ENCODE data around the gene HAS3.
"Not testable (repeated sequence)": the region's sequence is repeated elsewhere in the genome, so short reads cannot be mapped to it uniquely, and the experiment has no call there.

Gene HAS3

DNA sequence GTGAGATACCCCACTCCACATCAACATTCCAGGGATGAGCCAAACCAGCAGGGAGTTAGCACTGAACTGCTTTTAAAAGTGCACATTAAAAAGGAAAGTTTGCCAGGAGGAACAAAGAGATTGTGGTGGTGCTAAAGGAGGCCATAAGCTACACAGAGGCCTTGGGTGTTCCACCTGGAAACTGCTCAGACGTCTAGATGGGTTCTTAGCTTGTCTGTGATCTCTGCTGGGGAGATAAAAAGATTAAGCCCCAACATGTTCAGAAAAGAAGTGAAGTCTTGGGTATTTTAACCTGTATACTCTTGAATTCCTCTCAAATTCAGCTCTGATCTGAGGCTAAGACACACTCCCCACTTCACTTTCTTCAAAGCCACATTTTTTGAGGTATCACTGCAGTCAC, 10.4 kb downstream of the HAS3 start:
- in situ Hi-C loops (cut with MboI; ENCODE audit: low sequenced_read_pairs) = no loop called here

DNA sequence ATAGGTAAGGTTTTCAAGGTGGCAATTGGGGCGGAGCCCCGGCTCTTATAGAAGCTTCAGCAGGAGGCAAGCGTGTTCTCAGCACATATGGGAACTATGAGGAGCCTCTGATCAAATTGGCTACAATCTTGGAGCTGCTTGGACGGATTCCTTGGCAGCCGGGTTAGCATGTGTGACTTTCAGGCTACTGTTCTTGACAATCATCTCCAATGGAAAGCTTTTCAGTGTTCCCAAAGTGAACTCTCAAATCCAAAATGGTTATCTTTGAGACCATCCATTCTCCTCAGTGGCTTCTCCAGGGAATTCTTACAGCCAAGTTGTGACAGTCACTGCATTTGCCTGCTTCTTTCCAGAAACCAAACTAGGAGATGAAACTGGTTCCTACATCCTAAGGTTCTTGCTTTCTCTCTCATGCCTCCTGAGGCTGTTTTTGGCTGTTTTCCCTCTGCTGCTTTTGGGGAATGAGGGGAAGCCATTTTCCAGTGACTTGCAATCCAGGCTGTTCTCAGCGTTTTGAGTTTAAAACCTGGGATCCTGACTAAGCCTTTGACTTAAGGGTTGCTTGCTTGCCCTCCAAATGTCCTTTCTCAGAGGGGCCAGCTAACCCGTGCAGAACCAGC, 10.9 kb downstream of the HAS3 start:
- in situ Hi-C loops (cut with MboI; ENCODE audit: low sequenced_read_pairs) = no loop called here

DNA sequence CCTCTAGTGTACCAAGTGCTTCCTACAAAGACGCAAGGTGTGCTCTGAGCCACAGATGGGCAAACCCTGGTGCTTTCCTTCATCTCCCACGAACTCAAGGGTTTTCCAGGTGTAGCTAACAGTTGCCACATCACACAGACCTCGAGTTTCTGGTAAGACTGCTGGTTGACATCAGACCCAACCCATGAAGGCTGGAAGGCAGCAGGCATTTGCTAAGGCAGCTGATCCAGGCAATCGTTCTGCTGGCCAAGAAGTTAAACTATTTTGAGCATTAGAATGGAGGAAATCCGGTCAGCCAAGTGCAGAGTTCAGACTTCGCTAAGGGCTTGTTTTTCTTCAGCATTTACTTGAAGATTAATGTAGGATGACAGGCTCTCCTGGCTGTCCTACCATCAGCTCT, 11.5 kb downstream of the HAS3 start:
- in situ Hi-C loops (cut with MboI; ENCODE audit: low sequenced_read_pairs) = no loop called here

DNA sequence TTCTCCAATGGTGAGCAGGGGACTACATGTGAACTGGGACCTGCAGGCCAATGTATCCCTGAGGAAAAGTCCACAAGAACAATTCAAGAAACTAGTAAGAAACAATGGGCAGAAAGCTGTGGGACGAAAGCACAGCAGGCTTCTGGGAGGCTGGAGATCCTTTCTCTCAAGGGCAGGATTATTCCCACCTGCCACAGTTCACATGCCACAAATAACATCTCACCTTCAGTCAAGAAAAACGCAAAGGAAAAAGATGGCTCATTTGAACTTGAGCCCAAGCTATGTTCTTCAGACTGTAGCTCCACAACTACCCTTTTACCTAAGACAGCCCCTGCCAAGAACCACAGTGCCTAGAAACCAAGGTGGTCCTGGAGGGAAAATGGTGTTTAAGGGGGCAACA, 13.0 kb downstream of the HAS3 start:
- in situ Hi-C loops (cut with MboI; ENCODE audit: low sequenced_read_pairs) = no loop called here

DNA sequence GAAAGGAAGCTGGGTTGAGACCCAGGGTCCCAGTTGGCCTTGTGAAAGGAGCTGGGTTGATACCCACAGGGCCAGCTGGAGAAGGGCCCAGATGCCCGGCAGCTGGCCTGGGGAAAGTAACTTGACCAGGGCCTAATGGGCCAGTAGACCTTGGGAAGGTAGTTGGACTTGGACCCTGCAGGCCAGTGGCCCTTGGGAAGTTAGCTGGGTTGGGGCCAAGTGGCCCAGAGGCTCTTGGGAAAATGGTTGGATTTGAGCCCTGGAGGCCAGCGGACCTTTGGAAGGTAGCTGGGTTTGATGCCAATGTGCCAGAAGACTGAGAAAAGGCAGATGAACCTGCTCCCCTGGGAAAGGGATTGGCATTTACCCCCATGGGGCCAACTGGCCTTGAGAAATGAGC, 13.5 kb downstream of the HAS3 start:
- in situ Hi-C loops (cut with MboI; ENCODE audit: low sequenced_read_pairs) = no loop called here

DNA sequence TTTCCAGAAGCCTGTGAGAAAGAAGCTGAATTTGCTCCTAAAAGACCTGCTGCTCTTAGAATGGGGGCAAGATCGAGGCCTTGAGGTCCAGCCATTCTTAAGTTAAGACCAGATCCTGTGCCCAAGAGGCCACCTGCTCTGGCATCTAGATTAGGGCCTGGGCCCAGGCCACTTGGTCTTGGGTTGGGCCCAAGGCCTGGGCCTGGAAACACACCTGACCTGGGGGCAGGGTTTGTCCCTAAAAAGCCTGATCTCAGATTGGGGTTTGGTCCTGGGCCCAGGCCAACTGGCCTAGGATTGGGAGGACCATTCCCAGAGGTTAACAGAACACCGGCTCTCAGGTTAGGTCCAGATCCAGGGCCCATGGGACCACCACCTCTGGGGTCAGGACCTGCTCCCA, 14.1 kb downstream of the HAS3 start:
- in situ Hi-C loops (cut with MboI; ENCODE audit: low sequenced_read_pairs) = no loop called here

DNA sequence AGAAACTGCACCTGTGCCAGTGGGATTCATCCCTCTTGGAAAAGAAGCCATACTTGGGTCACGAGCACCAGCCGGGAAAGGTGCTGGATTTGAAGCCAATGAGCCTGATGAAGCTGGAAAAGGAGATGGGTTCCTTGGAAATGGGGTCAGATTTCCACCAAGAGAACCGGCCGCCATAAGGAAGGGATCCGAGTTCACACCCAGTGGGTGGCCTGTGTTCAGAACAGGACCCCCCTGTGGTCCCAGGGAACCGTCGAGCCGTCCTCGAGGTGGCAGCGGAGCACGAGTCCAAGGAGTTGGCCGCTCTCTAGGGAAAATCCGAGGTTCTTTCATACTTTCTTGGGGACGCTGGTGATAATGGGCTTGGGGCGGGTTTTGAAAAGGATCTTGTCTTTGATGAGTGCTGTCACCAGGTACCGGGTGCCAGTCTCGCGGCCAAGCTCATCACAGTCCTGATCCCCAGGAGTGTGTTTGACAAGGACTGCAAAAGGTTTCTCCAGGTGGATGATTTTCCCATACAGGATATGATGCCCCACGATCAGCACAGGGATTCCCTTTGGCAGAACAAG, 14.7 kb downstream of the HAS3 start:
- in situ Hi-C loops (cut with MboI; ENCODE audit: low sequenced_read_pairs) = no loop called here

DNA sequence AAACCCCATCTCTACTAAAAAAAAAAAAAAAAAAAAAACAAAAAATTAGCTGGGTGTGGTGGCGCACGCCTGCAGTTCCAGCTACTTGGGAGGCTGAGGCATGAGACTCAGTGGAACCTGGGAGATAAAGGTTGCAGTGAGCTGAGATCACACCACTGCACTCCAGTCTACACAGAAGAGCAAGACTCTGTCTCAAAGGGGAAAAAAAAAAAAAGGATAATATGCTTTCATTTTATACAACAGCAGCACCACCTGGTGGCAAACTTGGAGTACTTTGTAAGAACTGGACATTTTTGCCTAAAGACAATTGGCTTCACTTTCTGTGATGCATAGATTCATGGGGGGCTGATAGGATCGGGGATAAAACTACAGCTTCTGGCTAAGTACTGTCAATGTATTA, 18.5 kb downstream of the HAS3 start:
- in situ Hi-C loops (cut with MboI; ENCODE audit: low sequenced_read_pairs) = no loop called here

DNA sequence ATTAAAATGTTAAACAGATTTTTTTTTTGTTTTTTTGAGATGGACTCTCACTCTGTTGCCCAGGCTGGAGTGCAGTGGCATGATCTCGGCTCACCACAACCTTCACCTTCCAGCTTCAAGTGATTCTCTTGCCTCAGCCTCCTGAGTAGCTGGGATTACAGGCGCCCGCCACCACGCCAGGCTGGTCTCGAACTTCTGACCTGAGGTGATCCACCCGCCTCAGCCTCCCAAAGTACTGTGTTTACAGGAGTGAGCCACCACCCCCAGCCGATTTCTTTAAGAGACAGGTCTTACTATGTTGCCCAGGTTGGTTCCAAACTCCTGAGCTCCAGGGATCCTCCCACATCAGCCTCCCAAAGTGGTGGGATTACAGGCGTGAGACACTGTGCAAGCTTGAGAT, 19.0 kb downstream of the HAS3 start:
- in situ Hi-C loops (cut with MboI; ENCODE audit: low sequenced_read_pairs) = not testable (repeated sequence)

DNA sequence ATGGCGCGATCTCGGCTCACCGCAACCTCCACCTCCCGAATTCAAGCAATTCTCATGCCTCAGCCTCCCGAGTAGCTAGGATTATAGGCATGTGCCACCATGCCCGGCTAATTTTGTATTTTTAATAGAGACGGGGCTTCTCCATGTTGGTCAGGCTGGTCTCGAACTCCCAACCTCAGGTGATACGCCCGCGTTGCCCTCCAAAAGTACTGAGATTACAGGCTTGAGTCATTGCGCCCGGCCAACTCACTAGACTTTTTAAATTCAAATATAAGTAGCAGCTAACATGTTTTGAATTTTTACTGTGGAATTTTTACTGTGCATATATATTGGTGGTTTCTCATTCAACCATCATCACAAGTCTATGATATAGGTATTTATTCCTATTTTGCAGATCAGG, 19.5 kb downstream of the HAS3 start:
- in situ Hi-C loops (cut with MboI; ENCODE audit: low sequenced_read_pairs) = not testable (repeated sequence)

DNA sequence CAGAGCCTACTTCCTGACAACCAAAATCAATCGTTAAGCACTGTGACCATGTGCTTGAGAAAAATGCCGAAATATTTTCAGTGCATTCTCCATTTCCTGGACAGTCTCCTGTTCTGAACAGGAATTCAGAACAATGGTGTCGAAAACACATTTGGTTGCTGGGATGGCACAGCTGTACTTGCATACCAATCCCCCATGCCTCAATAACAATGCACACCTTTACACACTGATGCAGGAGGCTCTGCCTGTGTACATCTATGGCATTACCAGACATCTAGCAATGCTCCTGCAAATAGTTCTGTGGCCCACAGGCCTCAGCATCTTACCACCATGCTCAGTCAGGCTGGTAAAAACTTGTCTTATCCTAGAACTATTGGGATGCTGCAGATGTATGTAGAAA, 20.8 kb downstream of the HAS3 start:
- in situ Hi-C loops (cut with MboI; ENCODE audit: low sequenced_read_pairs) = no loop called here

DNA sequence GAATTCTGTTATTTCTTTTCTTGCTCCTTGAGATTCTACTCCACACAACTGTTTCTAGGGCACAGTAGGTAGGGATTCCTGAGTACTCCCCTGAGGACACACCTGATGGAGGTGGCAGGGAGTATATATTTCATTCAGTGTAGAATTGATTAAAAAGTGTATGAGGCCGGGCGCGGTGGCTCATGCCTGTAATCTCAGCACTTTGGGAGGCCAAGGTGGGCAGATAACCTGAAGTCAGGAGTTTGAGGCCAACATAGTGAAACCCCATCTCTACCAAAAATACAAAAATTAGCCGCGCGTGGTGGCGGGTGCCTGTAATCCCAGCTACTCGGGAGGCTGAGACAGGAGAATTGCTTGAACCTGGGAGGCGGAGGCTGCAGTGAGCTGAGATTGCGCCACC, 21.3 kb downstream of the HAS3 start:
- in situ Hi-C loops (cut with MboI; ENCODE audit: low sequenced_read_pairs) = not testable (repeated sequence)

DNA sequence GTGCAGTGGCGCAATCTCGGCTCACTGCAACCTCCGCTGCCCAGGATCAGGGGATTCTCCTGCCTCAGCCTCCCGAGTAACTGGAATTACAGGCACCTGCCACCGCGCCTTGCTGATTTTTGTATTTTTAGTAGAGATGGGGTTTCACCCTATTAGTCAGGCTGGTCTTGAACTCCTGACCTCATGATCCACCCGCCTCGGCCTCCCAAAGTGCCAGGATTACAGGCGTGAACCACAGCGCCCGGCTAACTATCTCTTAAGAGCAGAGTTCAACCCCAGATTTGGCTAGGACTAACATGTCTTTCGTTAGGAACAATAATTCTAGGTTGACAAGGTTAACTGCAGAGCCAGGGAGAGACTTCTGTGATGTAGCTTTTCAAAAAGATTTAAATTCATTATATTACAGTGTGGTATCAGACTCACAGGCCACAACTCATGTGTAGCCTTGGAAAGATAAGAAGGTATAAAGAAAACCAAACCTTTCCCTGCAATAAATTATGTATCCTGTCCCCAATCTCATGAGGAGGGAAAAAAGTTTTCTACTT, 22.6 kb downstream of the HAS3 start:
- in situ Hi-C loops (cut with MboI; ENCODE audit: low sequenced_read_pairs) = no loop called here

DNA sequence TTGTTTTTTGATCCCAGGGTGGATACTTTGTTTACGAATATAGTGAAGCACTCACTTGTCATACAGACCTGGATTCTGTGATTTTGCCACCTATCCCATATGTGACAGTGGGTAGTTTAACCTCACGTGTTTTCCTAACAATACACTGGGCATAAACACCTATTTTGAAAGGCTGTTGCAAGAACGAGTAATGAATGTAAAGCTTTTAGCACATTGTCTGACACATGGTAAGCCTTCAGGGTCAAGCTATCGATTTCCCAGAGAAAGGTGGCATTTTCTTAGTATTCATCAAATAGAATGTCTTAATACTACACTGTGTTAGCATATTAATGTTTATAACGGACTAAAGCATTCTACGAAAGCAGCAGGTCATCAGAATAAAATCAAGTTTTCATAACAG, 25.0 kb downstream of the HAS3 start:
- in situ Hi-C loops (cut with MboI; ENCODE audit: low sequenced_read_pairs) = no loop called here

DNA sequence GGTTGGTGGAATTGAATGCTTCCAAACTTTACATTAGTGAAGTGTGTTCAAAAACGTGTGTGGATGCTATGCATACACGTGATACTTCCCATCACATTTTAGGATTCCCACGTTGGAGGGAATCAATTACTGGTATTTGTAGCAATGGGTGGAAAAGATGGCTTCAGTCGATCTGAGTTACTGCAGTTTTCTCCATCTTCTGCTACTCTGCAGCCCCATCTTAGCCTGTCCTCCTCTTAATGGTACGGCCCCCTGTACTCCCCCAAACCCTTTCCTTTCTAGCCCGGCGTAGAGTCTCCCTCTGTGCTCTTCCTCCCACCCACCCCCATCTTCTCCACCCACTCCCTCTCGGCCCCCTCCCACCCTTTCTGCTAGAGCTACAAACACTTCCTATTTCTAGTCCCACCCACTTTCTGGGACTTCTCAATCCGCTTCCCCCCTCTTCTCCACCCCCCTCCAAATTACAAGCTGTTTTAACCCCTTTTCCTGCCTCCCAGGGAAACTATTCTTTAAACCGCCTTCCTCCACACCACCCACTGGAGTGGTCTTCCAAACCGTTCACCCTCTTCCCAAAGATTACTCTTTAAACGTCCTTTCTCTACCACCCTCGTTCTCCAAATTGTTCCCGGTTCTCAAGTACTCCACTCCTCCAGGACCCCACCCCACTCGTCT, 25.9 kb downstream of the HAS3 start:
- in situ Hi-C loops (cut with MboI; ENCODE audit: low sequenced_read_pairs) = no loop called here

DNA sequence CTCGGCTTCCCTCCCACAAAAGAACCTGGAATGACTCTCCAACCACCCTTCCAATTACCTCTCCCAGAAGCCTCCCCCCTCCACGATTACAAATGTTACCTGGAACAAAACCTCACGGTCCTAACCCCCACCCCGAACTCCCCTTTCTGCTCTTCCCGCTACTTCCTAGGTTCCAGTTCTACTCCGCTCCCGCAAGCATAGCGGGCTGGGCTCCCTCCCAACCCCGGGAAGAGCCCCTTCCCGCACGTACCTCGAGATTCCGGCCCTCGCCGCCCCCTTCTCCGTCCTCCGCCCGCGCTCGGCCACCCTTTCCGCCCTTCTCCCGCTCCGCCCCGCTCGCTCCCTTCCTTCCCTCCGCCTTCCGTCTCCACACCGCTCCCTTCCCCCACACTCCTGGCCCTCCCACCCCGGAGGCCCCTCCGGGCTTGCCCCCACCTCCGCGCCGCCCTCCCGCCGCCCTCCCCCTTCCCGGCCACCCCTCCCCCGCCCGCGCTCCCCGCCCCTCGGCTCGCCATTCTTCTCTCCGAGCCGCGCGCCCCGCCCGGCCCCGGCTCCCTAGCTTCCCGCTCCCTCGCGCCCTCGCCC, 26.5 kb downstream of the HAS3 start:
- in situ Hi-C loops (cut with MboI; ENCODE audit: low sequenced_read_pairs) = no loop called here

DNA sequence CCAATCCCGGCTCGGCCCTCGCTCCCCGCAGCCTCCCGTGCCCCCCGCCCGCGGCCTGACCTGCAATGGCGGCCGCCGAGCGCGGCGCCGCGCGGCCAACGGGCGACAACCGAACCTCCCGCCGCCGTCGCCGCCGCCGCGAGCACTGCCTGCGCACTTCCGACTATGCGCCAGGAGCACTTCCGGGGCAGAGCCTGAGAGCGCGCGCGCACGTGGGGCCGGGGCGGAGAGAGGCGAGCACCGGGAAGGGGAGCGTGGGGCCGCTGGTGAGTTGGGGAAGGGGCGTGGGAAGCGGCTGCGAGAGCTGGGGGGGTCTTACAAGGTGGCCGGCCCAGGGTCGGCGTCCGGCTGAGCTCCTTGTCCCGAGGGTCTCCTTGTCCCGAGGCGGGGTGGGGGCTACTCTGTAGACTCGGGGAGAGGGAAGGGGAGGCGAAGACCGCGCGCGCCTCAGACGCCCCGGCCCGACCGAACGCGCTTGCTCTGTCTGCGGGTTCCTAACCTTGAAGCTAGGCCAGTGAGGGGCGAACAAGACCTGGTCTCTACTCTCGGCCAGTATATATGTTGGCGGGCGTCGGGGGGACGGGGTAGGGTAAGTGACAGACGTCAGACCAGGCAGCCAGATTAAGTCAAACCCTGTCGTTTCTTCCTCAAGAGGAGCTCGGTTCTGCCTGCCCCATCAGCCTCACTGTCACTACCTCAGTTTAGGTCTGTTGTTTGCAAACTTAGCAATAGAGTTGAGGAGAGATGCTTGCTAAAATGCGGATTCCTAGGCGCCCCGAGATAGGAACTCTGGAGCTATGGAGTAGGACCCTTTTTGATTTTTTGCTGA, 27.2 kb downstream of the HAS3 start, which contains the start of the genes CHTF8 and UTP4:
Gene CHTF8, minus strand, starts transcription at position 165 of the 829 bp plus-strand sequence. CDS start 11,130 bp downstream, outside the sequence.
Gene UTP4, plus strand, starts transcription at position 226 of the 829 bp plus-strand sequence. CDS start 811 bp downstream, outside the sequence.
- in situ Hi-C loops (cut with MboI; ENCODE audit: low sequenced_read_pairs) = no loop called here

DNA sequence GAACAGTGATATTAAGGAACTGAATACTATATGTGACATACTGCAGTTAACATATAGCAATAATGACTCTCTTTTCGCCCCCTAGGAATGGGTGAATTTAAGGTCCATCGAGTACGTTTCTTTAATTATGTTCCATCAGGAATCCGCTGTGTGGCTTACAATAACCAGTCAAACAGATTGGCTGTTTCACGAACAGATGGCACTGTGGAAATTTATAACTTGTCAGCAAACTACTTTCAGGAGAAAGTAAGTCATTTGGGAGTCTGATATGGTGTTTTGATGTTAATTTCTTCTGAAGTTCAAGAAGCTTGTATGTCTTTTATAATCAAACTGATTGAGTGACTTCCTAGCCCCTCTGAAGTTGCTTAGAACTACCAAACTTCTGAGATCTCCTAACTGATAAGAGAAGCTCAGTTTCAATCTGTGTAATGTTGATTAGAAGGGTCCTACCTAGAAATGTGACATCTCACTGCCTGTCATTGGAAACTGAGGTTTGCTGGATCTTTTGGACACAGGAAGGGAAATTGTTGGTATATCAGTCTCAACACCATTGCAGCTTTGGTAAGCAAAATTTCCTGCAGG, 28.0 kb downstream of the HAS3 start:
- in situ Hi-C loops (cut with MboI; ENCODE audit: low sequenced_read_pairs) = no loop called here

DNA sequence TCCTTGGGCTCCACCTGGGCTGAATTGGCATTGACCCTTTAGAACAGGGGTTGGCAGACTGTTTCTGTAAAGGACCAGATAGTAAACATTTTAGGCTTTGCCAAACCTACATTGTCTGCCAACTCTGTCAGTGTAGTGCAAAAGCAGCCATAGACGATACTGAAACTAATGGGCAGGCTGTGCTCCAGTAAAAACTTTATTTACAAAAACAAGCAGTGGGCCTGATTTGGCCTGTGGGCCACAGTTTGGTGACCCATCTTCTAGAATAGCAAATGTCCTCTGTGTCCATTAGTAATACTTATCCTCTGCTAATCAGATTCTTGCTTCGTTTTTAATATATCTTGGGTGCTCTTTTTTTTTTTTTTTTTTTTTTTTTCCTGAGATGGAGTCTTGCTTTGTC, 33.2 kb downstream of the HAS3 start:
- in situ Hi-C loops (cut with MboI; ENCODE audit: low sequenced_read_pairs) = no loop called here

DNA sequence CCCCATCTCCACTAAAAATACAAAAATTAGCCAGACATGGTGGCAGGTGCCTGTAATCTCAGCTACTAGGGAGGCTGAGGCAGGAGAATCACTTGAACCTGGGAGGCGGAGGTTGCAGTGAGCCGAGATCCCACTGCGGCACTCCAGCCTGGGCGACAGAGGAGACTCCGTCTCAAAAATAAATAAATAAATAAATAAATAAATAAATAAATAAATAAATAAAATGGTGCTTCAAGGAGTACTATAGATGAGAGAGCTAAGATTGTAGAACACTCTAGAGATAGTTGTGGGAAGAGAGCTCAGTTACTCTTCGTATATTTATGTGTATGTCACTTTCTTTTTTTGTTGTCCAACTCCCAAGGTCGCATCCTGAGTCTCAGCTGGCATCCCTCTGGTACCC, 34.0 kb downstream of the HAS3 start:
- in situ Hi-C loops (cut with MboI; ENCODE audit: low sequenced_read_pairs) = not testable (repeated sequence)

DNA sequence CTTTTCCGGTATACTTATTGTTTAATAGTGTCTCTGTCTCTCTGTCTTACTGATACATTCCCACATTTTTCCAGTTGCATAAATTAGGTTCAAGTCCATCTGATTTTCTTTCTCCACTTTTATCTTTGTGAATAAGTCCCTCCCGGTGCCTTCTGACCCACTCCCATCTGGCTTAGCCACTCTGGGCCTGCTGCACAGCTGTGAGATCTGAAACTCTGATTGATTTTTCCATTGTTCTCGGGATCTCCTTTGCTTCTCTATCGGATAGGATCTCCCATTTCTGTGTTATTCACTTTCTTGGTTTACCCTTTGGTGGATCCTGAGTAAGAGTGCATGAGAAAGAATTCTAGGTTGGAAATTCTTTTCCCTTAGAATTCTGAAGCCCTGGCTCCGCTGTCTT, 35.6 kb downstream of the HAS3 start:
- in situ Hi-C loops (cut with MboI; ENCODE audit: low sequenced_read_pairs) = no loop called here
